Measurements from ENCODE around the gene SNAI3.

The SNAI3 gene

DNA sequence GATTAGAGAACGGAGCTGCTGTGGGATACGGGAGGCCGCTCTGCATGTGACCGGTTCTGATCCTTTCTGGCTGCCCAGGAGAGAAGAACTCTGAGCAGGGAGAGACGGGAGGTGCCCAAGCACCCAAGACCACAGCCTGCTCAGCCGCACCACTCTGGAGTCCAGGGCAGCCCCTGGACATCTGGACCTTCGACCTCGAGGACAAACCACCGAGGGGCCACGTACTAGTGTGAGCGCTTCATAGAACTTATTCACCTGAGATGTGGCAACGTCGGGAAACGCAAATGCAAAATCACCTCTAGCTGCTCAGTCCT, 14.0 kb upstream of the SNAI3 start:
- no peak overlapping the region for H3K4me3 ChIP-seq (replicated peaks; ENCODE audit: low read depth, low read length)
- DNase-seq (ENCODE audit: low read depth), result no peak
- TF ChIP-seq, protein P1, sequence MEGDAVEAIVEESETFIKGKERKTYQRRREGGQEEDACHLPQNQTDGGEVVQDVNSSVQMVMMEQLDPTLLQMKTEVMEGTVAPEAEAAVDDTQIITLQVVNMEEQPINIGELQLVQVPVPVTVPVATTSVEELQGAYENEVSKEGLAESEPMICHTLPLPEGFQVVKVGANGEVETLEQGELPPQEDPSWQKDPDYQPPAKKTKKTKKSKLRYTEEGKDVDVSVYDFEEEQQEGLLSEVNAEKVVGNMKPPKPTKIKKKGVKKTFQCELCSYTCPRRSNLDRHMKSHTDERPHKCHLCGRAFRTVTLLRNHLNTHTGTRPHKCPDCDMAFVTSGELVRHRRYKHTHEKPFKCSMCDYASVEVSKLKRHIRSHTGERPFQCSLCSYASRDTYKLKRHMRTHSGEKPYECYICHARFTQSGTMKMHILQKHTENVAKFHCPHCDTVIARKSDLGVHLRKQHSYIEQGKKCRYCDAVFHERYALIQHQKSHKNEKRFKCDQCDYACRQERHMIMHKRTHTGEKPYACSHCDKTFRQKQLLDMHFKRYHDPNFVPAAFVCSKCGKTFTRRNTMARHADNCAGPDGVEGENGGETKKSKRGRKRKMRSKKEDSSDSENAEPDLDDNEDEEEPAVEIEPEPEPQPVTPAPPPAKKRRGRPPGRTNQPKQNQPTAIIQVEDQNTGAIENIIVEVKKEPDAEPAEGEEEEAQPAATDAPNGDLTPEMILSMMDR (IDR thresholded peaks at IDR 0.05; ENCODE audit: low read length, missing control alignments), result no peak

- no peak for DNase-seq (ENCODE audit: low read depth)
- TF ChIP-seq, protein P1 (IDR thresholded peaks at IDR 0.05; ENCODE audit: low read length, missing control alignments), result no peak
- no peak overlapping the region for H3K4me3 ChIP-seq (replicated peaks; ENCODE audit: low read depth, low read length)
Measured at GRCh38 chr16:88699180-88699579, 12.9 kb upstream of the SNAI3 start.

DNA sequence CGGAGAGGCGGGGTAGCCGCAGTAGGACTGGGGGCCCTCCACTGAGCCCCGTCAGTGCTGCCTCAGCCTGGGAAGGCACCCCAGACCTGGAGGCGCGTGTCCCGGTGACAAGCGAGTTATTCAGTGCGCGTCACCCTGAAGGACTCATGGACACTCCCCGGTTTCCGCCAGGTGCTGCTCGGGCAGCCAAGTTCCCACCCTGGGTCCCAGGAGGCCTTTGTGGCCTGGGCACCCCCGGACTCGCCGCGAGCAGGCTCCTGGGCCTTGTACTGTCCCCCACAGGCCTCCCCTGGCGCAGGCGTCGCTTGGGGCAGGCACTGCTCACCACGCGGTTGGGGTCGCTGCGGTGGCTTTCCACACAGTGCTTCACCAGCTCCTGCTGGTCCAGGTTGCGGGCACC, 12.3 kb upstream of the SNAI3 start:
- DNase-seq (ENCODE audit: low read depth), result no peak
- H3K4me3 ChIP-seq (replicated peaks; ENCODE audit: low read depth, low read length), result no peak overlapping the region
- TF ChIP-seq, protein P1 (IDR thresholded peaks at IDR 0.05; ENCODE audit: low read length, missing control alignments), result no peak

GRCh38 chr16:88697831-88698615, 11.7 kb upstream of the SNAI3 start:
- no peak for DNase-seq (ENCODE audit: low read depth)
- TF ChIP-seq, protein P1 (IDR thresholded peaks at IDR 0.05; ENCODE audit: low read length, missing control alignments), result peak; percentile 22
- H3K4me3 ChIP-seq (replicated peaks; ENCODE audit: low read depth, low read length), result no peak overlapping the region

- no peak for DNase-seq (ENCODE audit: low read depth)
- TF ChIP-seq, protein P1 (IDR thresholded peaks at IDR 0.05; ENCODE audit: low read length, missing control alignments), result no peak
- H3K4me3 ChIP-seq (replicated peaks; ENCODE audit: low read depth, low read length), result no peak overlapping the region
Measured at GRCh38 chr16:88697116-88697830, 11.0 kb upstream of the SNAI3 start.

GRCh38 chr16:88696441-88696840, 10.1 kb upstream of the SNAI3 start:
- TF ChIP-seq, protein P1 (IDR thresholded peaks at IDR 0.05; ENCODE audit: low read length, missing control alignments), result no peak
- no peak overlapping the region for H3K4me3 ChIP-seq (replicated peaks; ENCODE audit: low read depth, low read length)
- DNase-seq (ENCODE audit: low read depth), result no peak
